Right atrium auricular region (tissue), 2 donors: ENCODE results near the gene CCDC6. TPM values are rescaled to one million over a fixed set of nuclear protein-coding genes. Genes with fewer than 3 reads are reported as not detected.

Experiments used
- DNase-seq: peaks from one replicate; pipeline ENCODE4 v3.0.0-alpha.2; 2019; ENCODE audit warnings: low spot score
- H3K27ac ChIP-seq, 2 donors: fragments of 200-600 bp; sonication (generic); 1 replicate in 1 of 2; 2 replicates in 1 of 2; pipeline ENCODE4 v1.5.1; 2016 to 2019
- H3K27me3 ChIP-seq, 2 donors: fragments of 200-600 bp; sonication (generic); one replicate each; pipeline versions ENCODE4 v1.5.1 to v1.6.0; 2017 to 2019
- H3K36me3 ChIP-seq: fragments of 200-600 bp; sonication (generic); one replicate; pipeline ENCODE4 v1.5.1; 2016
- H3K4me1 ChIP-seq, 2 donors: fragments of 200-600 bp; sonication (generic); one replicate each; pipeline versions ENCODE4 v1.5.1 to v1.6.0; 2017 to 2019
- H3K4me3 ChIP-seq, 2 donors: fragments of 200-600 bp; sonication (generic); 1 replicate in 1 of 2; 2 replicates in 1 of 2; pipeline ENCODE4 v1.5.1; 2017 to 2019; ENCODE audit warnings: mild to moderate bottlenecking in 1 of 2, moderate library complexity in 1 of 2
- H3K9me3 ChIP-seq, 2 donors: fragments of 200-600 bp; sonication (generic); one replicate each; pipeline ENCODE4 v1.5.1; 2019
- CTCF ChIP-seq, 2 donors: fragments of 200-600 bp; sonication (generic); IDR thresholded peaks; one replicate each; pipeline ENCODE4 v1.5.1; 2019; ENCODE audit warnings: antibody characterized with exemption in 2 of 2
- total RNA-seq, 2 donors: library from RNA; depleted of rRNA; stranded (reverse); fragments of >200 nt; gene quantifications; one replicate each; pipeline ENCODE4 v1.1.0, GENCODE V29; 2016

The CCDC6 gene
- total RNA-seq, 2 donors from 2014 or later = 19.1 to 22.7 TPM

GRCh38 chr10:59865101-59865500 is 41.3 kb downstream of the CCDC6 start:
- no peaks in the 10 kb centered on the region for H3K27me3 ChIP-seq
- no peaks in the 10 kb centered on the region for H3K9me3 ChIP-seq
- no peaks in the 10 kb centered on the region for H3K36me3 ChIP-seq
- TF ChIP-seq CTCF (IDR thresholded peaks at IDR 0.05) = peak in 1 of 2 donors; percentile 55
- no peak overlapping the region for H3K27ac ChIP-seq
- H3K4me1 ChIP-seq = peaks cover 0 to 33% of the 10 kb centered on the region in 2 donors
- no peak for DNase-seq
- H3K4me3 ChIP-seq = no peak overlapping the region

- no peaks in the 10 kb centered on the region for H3K27me3 ChIP-seq
- H3K4me3 ChIP-seq = no peak overlapping the region
- H3K27ac ChIP-seq = no peak overlapping the region
- DNase-seq = no peak
- TF ChIP-seq CTCF (IDR thresholded peaks at IDR 0.05) = no peak
- H3K4me1 ChIP-seq = peaks cover 0 to 33% of the 10 kb centered on the region in 2 donors
- H3K36me3 ChIP-seq = no peaks in the 10 kb centered on the region
- H3K9me3 ChIP-seq = no peaks in the 10 kb centered on the region
Measured at GRCh38 chr10:59864141-59864962, 42.0 kb downstream of the CCDC6 start.

- H3K4me1 ChIP-seq = peaks cover 0 to 44% of the 10 kb centered on the region in 2 donors
- no peak for TF ChIP-seq CTCF (IDR thresholded peaks at IDR 0.05)
- H3K9me3 ChIP-seq = no peaks in the 10 kb centered on the region
- no peaks in the 10 kb centered on the region for H3K36me3 ChIP-seq
- no peak overlapping the region for H3K27ac ChIP-seq
- no peak overlapping the region for H3K4me3 ChIP-seq
- no peak for DNase-seq
- H3K27me3 ChIP-seq = no peaks in the 10 kb centered on the region
Measured at GRCh38 chr10:59859570-59859969, 46.8 kb downstream of the CCDC6 start.

GRCh38 chr10:59857921-59858320 is 48.4 kb downstream of the CCDC6 start:
- Histone ChIP-seq H3K36me3 (no peaks in the 10 kb centered on the region), H3K4me1 (peaks cover 0 to 47% of the 10 kb centered on the region in 2 donors), H3K4me3 (no peak overlapping the region), H3K27me3 (no peaks in the 10 kb centered on the region), H3K27ac (no peak overlapping the region), H3K9me3 (no peaks in the 10 kb centered on the region)
- DNase-seq = no peak
- TF ChIP-seq CTCF (IDR thresholded peaks at IDR 0.05) = no peak

- Histone ChIP-seq H3K9me3 (no peaks in the 10 kb centered on the region), H3K27ac (no peak overlapping the region), H3K4me3 (no peak overlapping the region), H3K27me3 (no peaks in the 10 kb centered on the region), H3K36me3 (no peaks in the 10 kb centered on the region), H3K4me1 (peaks cover 0 to 56% of the 10 kb centered on the region in 2 donors)
- DNase-seq = no peak
- no peak for TF ChIP-seq CTCF (IDR thresholded peaks at IDR 0.05)
Measured at GRCh38 chr10:59857049-59857448, 49.3 kb downstream of the CCDC6 start.
